ENCODE data around the gene SREK1. TPM values are rescaled to one million over a fixed set of nuclear protein-coding genes. Genes with fewer than 3 reads are reported as not detected.

SREK1 gene
- total RNA-seq, 1 experiment from 2014 or later, result 59.6 TPM

- Histone ChIP-seq H3K79me2 (ENCODE audit: insufficient read depth, low read length) (no peaks in the 10 kb centered on the region), H3T11ph (ENCODE audit: low read length) (no peak overlapping the region), H4K20me1 (ENCODE audit: control insufficient read depth, insufficient read depth, insufficient read length) (no peaks in the 10 kb centered on the region), H3K14ac (ENCODE audit: insufficient read depth, low read length) (no peak overlapping the region), H2AFZ (ENCODE audit: low read length) (no peak overlapping the region), H4K5ac (ENCODE audit: insufficient read length, low read depth, low read length) (no peak overlapping the region), H3K4ac (ENCODE audit: low read depth, low read length) (no peak overlapping the region), H2BK120ac (ENCODE audit: low read depth, low read length, poor library complexity, severe bottlenecking) (no peak overlapping the region), H2BK5ac (ENCODE audit: insufficient read length, low read length) (no peak overlapping the region), H4K91ac (ENCODE audit: insufficient read length, low read depth, low read length) (no peak overlapping the region), H3K9ac (ENCODE audit: extremely low read depth, insufficient read length, low read length) (no peak overlapping the region), H2BK15ac (ENCODE audit: low read depth, low read length) (no peak overlapping the region), H3K79me1 (ENCODE audit: insufficient read depth, low read depth, low read length, poor library complexity, severe bottlenecking) (no peaks in the 10 kb centered on the region), H2AK5ac (ENCODE audit: insufficient read length, low read length) (no peak overlapping the region), H3K9me3 (ENCODE audit: control insufficient read depth, low read depth, low read length) (no peaks in the 10 kb centered on the region), H3K23ac (ENCODE audit: insufficient read length, low read depth, low read length) (no peak overlapping the region), H2BK20ac (ENCODE audit: low read depth, low read length, poor library complexity, severe bottlenecking) (no peak overlapping the region), H3K56ac (ENCODE audit: insufficient read length, low read depth, low read length) (no peak overlapping the region), H3K18ac (ENCODE audit: insufficient read length, low read depth, low read length) (no peak overlapping the region), H3K27ac (ENCODE audit: insufficient read length, low read depth, low read length) (no peak overlapping the region), H3K23me2 (ENCODE audit: insufficient read length, low read depth, low read length, poor library complexity, severe bottlenecking) (no peaks in the 10 kb centered on the region), H3K4me1 (ENCODE audit: insufficient read depth, low read length) (no peaks in the 10 kb centered on the region), H3K27me3 (ENCODE audit: insufficient read depth, low read length) (no peaks in the 10 kb centered on the region), H2BK12ac (ENCODE audit: insufficient read length, low read depth, low read length) (no peak overlapping the region), H4K8ac (replicated peaks; ENCODE audit: insufficient read length, low read depth, low read length) (no peak overlapping the region), H3K4me2 (ENCODE audit: insufficient read depth, insufficient read length, low read length) (no peak overlapping the region)
- no peaks in the 10 kb centered on the region; a peak in 1 of 7 replicates for H3K36me3 Mint-ChIP-seq (ENCODE audit: insufficient read depth in 1 of 3, low read depth in 3 of 3)
- no peak for TF ChIP-seq CTCF (conservative IDR thresholded peaks at IDR 0.05)
- no CpG with 5 or more reads among the region's 4 CpGs for WGBS (ENCODE audit: extremely low coverage, insufficient read length, low lambda C conversion rate)
- H3K27ac Mint-ChIP-seq, result 0 out of 7 replicates have a peak overlapping the region, but pooled peaks of 1 of the 3 experiments have one; percentile 1
- DNase-seq, result no peak
- no peaks in the 10 kb centered on the region; a peak in 1 of 5 replicates for H3K9me3 Mint-ChIP-seq
- no peaks in the 10 kb centered on the region; the same call in 1 of the 2 replicates for H3K27me3 Mint-ChIP-seq (ENCODE audit: low read depth)
- H3K4me1 Mint-ChIP-seq, result peaks cover 10 to 14% of the 10 kb centered on the region in 2 experiments; a peak in 3 of 4 replicates
- H3K4me3 Mint-ChIP-seq, result no peak overlapping the region
Measured at GRCh38 chr5:66197764-66198405, 53.8 kb downstream of the SREK1 start.
